NOMO-1 treated with dmso at 0.1 percent for 144 hours (cell line): ENCODE results near the gene GCAT.

Experiments used
- DNase-seq: peaks from one replicate; lab custom pipeline; 2025; ENCODE audit not compliant: unreplicated experiment; lab: John Stamatoyannopoulos, UW

GCAT gene

GRCh38 chr22:37809672-37810333, 2.1 kb downstream of the GCAT start:
- no peak for DNase-seq

- DNase-seq: no peak
These were observed 4.1 kb downstream of the GCAT start for GRCh38 chr22:37811867-37812266.

- DNase-seq: no peak
These were observed 5.3 kb downstream of the GCAT start for GRCh38 chr22:37812869-37813678.

DNA sequence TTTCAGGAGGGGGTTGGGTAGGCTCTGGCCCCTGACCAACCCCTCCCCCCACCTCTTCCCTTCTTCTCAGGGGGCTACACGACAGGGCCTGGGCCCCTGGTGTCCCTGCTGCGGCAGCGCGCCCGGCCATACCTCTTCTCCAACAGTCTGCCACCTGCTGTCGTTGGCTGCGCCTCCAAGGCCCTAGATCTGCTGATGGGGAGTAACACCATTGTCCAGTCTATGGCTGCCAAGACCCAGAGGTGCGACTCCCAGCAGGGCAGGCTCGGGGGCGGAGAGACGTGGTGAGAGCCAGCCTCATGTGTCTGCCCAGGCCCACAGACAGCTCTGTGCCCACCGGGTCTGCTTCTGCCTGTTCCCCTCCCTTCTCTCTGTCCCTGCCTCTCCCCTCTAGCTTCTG, 7.9 kb downstream of the GCAT start:
- no peak for DNase-seq

- DNase-seq: no peak
These were observed 8.9 kb downstream of the GCAT start for GRCh38 chr22:37816543-37817180.

GRCh38 chr22:37817705-37818408, 10.1 kb downstream of the GCAT start:
- DNase-seq: peak; percentile 59

GRCh38 chr22:37818409-37819104, 10.8 kb downstream of the GCAT start:
- no peak for DNase-seq

- no peak for DNase-seq
These were observed 11.3 kb downstream of the GCAT start for GRCh38 chr22:37819105-37819433.

DNA sequence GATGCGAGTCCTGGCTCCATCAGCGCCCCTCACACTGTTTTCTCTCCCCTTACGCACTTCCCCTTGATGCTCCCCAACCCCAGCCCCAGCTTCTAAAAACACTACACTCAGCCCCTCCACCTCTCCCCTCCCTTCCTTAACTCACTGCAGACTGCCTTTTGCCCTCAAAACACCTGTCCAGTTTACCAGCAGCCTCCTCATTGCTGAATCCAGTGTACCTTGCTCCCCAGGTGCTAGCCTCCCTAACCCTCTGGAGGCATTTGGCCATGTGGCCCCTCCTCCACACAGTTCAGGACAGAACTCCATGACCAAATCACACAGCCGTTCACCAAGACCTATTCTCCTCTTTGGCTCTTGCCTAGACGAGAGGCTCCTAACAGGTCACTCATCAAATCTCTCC, 12.6 kb downstream of the GCAT start:
- no peak for DNase-seq

- no peak for DNase-seq
These were observed 14.5 kb downstream of the GCAT start for GRCh38 chr22:37822079-37822833.

DNA sequence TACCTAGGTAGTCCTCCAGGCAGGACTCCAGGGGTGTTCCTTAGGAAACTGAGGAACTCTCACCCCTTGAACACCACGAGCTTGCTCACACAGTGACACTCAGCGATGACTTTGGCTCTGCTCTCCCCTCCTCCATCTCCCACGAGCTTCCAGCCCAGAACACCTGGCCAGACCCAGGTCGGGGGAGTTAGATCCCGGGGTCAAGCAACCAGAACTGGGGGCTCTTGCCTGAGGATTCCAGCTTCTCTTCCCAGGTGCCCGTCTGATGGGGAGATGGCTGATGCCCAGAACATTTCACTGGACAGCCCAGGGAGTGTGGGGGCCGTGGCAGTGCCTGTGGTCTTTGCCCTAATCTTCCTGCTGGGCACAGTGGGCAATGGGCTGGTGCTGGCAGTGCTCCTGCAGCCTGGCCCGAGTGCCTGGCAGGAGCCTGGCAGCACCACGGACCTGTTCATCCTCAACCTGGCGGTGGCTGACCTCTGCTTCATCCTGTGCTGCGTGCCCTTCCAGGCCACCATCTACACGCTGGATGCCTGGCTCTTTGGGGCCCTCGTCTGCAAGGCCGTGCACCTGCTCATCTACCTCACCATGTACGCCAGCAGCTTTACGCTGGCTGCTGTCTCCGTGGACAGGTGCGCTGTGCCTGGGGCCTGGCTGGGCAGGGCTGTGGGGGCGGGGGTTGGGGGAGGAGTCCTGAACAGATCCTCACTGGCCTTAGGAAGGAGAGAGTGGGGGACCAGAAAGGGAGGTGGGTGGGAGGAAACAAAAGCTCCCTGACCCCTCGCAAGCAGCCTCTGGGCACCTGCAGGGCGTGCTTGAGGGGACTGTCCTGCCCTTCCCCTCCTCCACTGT, 15.6 kb downstream of the GCAT start, which contains the start of gene GALR3:
Gene GALR3 (plus strand): TSS at position 249 of the 852 bp plus-strand sequence. CDS start 25 bp downstream, at position 274.
- DNase-seq: no peak

DNA sequence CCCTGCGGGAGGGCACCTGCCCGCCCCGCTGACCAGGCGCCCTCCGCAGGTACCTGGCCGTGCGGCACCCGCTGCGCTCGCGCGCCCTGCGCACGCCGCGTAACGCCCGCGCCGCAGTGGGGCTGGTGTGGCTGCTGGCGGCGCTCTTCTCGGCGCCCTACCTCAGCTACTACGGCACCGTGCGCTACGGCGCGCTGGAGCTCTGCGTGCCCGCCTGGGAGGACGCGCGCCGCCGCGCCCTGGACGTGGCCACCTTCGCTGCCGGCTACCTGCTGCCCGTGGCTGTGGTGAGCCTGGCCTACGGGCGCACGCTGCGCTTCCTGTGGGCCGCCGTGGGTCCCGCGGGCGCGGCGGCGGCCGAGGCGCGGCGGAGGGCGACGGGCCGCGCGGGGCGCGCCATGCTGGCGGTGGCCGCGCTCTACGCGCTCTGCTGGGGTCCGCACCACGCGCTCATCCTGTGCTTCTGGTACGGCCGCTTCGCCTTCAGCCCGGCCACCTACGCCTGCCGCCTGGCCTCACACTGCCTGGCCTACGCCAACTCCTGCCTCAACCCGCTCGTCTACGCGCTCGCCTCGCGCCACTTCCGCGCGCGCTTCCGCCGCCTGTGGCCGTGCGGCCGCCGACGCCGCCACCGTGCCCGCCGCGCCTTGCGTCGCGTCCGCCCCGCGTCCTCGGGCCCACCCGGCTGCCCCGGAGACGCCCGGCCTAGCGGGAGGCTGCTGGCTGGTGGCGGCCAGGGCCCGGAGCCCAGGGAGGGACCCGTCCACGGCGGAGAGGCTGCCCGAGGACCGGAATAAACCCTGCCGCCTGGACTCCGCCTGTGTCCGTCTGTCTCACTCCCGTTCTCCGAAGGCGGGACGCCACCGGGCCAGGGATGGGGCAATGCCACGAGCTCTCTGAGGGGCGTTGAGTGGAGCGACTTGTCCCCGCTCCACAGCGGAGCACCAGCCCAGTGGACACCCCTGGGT, 17.2 kb downstream of the GCAT start:
- DNase-seq: peak; percentile 38

DNA sequence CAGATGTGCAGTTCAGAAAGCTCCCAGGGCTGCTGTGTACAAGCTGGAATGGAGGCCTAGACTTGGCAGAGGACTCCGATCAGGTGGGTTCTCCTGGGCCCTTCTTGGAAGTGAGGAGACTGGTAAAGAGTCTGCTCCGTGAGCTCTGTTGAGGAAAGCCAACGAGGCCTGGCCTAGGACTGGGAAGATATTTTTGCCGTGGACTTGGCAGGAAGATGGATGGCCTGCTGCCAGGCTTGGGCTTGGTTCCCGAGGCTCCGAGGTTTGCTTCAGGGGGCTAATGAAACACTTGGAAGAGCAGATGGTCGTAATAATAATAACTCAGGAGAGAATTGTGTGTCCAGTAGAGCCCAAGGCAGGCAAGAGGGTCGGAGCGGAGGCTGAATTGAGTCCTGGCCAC, 19.3 kb downstream of the GCAT start:
- DNase-seq: no peak

DNA sequence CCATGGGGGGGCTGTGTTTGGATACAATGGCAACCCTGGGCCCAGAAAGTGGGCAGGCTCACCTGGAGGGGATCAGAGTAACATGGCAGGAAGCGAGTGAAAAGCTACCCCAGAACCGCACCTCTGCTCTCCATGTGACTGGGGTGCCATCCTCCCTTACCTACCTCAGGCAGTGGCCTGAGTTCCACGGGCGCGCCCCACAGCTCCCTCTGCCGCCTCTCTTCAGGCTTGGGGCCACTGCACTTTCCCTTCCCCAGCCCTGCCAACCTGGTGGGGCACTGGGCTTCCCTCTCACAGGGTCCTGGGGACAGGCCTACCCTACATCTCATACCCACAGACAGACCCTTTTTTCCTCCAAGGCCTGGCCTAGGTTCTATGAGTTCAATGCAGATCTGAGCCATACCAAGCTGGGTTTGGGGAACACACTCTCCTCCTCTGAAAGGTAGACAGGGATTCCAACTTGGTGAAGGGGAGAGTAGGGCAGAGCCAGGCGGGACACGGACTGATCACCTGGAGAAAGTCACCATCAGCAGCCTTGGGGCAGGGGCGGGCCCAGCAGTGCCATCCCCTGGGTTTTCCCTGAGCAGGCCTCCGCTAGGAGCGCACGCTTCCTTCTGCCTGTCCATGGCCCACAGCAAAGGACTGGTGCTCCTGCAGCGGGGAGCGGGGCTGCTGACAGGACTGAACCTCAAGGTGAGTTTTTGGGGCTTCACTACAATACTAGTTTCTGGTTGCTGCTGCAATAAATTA, 22.5 kb downstream of the GCAT start:
- DNase-seq: no peak

GRCh38 chr22:37831472-37831871, 23.7 kb downstream of the GCAT start:
- DNase-seq: no peak

DNA sequence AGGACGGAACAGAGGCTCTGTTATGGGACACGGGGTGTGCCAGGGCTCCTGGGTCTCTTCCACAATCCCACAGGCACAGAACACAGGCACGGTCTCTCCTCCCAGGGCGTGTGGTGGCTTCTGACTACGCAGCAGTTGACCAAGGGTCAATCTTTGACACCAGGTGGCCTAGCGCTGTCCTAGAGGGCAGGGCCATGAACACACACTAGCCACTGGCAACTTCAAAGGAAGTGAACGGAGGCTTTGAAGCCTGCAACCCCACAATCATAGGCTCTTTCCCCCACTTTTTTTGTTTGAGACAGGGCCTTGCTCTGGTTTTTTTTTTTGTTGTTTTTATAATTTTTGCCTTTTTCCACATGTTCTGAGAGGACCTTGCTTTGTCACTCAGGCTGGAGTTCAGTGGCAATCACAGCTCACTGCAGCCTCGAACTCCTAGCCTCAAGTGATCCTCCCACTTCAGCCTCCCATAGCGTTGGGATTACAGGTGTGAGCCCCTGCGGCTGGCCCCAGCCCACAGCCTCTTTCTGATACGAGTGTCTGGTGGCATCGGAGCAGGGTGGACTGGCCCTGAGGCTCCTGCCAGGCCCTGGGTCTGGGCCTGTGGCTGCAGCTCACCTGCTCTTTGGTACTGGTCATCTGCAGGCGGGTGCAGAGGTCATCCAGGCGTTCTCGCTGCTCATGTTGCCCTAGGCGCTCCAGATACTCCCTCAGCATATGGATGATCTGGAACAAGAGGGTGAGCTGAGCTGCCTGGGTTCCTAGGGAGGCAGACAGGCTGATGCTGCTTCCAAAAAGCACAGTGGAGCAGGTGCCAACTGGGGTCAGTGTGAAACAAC, 24.5 kb downstream of the GCAT start:
- DNase-seq: no peak
